CD4-positive, alpha-beta memory T cell (primary cell): Measurements from ENCODE around the gene SELENOM. TPM values are rescaled to one million over a fixed set of nuclear protein-coding genes. Genes with fewer than 3 reads are reported as not detected.
A peak's percentile ranks its signal among the peaks of the same experiment; 100 is the strongest.

Source experiments
- CTCF ChIA-PET: fragments of 350-600 bp; sonication (Branson Sonifier 250); formaldehyde crosslinking; loops from one replicate; lab custom pipeline; 2021; ENCODE audit warnings: inconsistent platforms; ENCODE audit not compliant: partially characterized antibody; lab: Charles Lee
- POLR2A ChIA-PET: fragments of 350-600 bp; sonication (Branson Sonifier 250); formaldehyde crosslinking; loops from one replicate; lab custom pipeline; 2021; ENCODE audit not compliant: partially characterized antibody; lab: Charles Lee
- DNase-seq, 5 donors: peaks; one replicate each; pipeline versions ENCODE4 v3.0.0 to v3.0.0-alpha.2; 2020 to 2022; ENCODE audit warnings: mixed read lengths in 1 of 5
- H3K27ac ChIP-seq: one replicate; pipeline ENCODE4 v1.7.0; 2013; ENCODE audit warnings: low read depth, low read length
- H3K27me3 ChIP-seq: 2 replicates; pipeline ENCODE4 v1.7.0; 2013; ENCODE audit warnings: mild to moderate bottlenecking, low read length, moderate library complexity; ENCODE audit not compliant: insufficient read depth
- H3K36me3 ChIP-seq: 2 replicates; pipeline ENCODE4 v1.7.0; 2013; ENCODE audit warnings: mild to moderate bottlenecking, low read length, moderate library complexity; ENCODE audit not compliant: insufficient read depth
- H3K4me1 ChIP-seq: 2 replicates; pipeline ENCODE4 v1.7.0; 2013; ENCODE audit warnings: mild to moderate bottlenecking, low read length, moderate library complexity; ENCODE audit not compliant: insufficient read depth
- H3K4me3 ChIP-seq, 2 donors: one replicate each; pipeline ENCODE4 v1.7.0; 2013; ENCODE audit warnings: low read length in 2 of 2, mild to moderate bottlenecking in 1 of 2
- H3K9me3 ChIP-seq, 2 donors: one replicate each; pipeline ENCODE4 v1.7.0; 2013; ENCODE audit warnings: low read length in 2 of 2, control low read depth in 1 of 2; ENCODE audit not compliant: control insufficient read depth in 1 of 2
- H3K27ac Mint-ChIP-seq, 7 donors: one replicate each; pipeline ENCODE4 v1.8.0; 2020 to 2021; ENCODE audit warnings: mixed read lengths in 7 of 7, mild to moderate bottlenecking in 6 of 7, inconsistent platforms in 3 of 7, moderate library complexity in 3 of 7
- H3K27me3 Mint-ChIP-seq, 2 donors: one replicate each; pipeline ENCODE4 v1.8.0; 2020 to 2021; ENCODE audit warnings: mixed read lengths in 2 of 2
- H3K36me3 Mint-ChIP-seq, 2 donors: one replicate each; pipeline ENCODE4 v1.8.0; 2020 to 2021; ENCODE audit warnings: mixed read lengths in 2 of 2, inconsistent platforms in 1 of 2, mild to moderate bottlenecking in 1 of 2
- H3K4me1 Mint-ChIP-seq, 4 donors: one replicate each; pipeline ENCODE4 v1.8.0; 2020 to 2021; ENCODE audit warnings: mixed read lengths in 4 of 4, mild to moderate bottlenecking in 1 of 4
- H3K4me3 Mint-ChIP-seq, 8 donors: one replicate each; pipeline ENCODE4 v1.8.0; 2020 to 2021; ENCODE audit warnings: mixed read lengths in 8 of 8, mild to moderate bottlenecking in 7 of 8, moderate library complexity in 6 of 8, inconsistent platforms in 3 of 8
- H3K9me3 Mint-ChIP-seq, 8 donors: one replicate each; pipeline ENCODE4 v1.8.0; 2020 to 2021; ENCODE audit warnings: mixed read lengths in 8 of 8, mild to moderate bottlenecking in 5 of 8, inconsistent platforms in 3 of 8, moderate library complexity in 1 of 8
- intact Hi-C: fragments of 100-400 bp; cut with micrococcal nuclease; formaldehyde crosslinking; loops from one replicate; pipeline ENCODE4 v1.15.1; 2023
- polyA plus RNA-seq, 2 donors: library from polyadenylated mRNA; unstranded; fragments of 300-500 nt; fragmentation: Illumina TruSeq; gene quantifications; one replicate each; pipeline ENCODE4 v1.2.3, GENCODE V29; 2021
- total RNA-seq, 2 experiments: library from RNA; stranded (reverse); gene quantifications; one replicate each; pipeline ENCODE4 v1.2.3, GENCODE V29; 2021

The SELENOM gene
- total and polyA plus RNA-seq, 4 experiments from 2014 or later = 64.2 to 150 (median 87.9) TPM

GRCh38 chr22:31106731-31107177 is 614 bp downstream of the SELENOM start:
- no peaks in the 10 kb centered on the region for H3K36me3 ChIP-seq
- DNase-seq = no peak
- CTCF ChIA-PET = interaction anchor here (0.7 to 4.4 kb wide), 9 partner anchors 11 to 474 kb away, joined by 3 to 37 read pairs (median 4); no protein-coding TSS in a partner anchor
- peak overlapping the region; percentile 62 for H3K27ac ChIP-seq
- H3K4me1 ChIP-seq = peaks cover 20% of the 10 kb centered on the region
- H3K9me3 ChIP-seq = no peaks in the 10 kb centered on the region
- POLR2A ChIA-PET = interaction anchor here (0.6 to 4.9 kb wide), 14 partner anchors 10 to 660 kb away, joined by 3 to 34 read pairs (median 4); partner anchors contain the start of genes LIMK2, MORC2, PIK3IP1 and RNF185
- H3K27me3 ChIP-seq = no peaks in the 10 kb centered on the region
- peak overlapping the region; percentile 38 to 97 for H3K4me3 ChIP-seq
- H3K36me3 Mint-ChIP-seq = peaks cover 0 to 6% of the 10 kb centered on the region in 2 donors
- H3K27ac Mint-ChIP-seq = peak overlapping the region; percentile 84 to 96 (median 93)
- intact Hi-C loops = loop anchor here (1.0 to 5.0 kb wide), 6 partner anchors 22 to 186 kb away; partner anchors contain the start of genes LIMK2, PIK3IP1 and RNF185
- no peaks in the 10 kb centered on the region for H3K9me3 Mint-ChIP-seq
- H3K4me1 Mint-ChIP-seq = peaks cover 17 to 31% (median 24%) of the 10 kb centered on the region in 4 donors
- H3K27me3 Mint-ChIP-seq = no peaks in the 10 kb centered on the region
- H3K4me3 Mint-ChIP-seq = peak overlapping the region; percentile 89 to 97 (median 94)

DNA sequence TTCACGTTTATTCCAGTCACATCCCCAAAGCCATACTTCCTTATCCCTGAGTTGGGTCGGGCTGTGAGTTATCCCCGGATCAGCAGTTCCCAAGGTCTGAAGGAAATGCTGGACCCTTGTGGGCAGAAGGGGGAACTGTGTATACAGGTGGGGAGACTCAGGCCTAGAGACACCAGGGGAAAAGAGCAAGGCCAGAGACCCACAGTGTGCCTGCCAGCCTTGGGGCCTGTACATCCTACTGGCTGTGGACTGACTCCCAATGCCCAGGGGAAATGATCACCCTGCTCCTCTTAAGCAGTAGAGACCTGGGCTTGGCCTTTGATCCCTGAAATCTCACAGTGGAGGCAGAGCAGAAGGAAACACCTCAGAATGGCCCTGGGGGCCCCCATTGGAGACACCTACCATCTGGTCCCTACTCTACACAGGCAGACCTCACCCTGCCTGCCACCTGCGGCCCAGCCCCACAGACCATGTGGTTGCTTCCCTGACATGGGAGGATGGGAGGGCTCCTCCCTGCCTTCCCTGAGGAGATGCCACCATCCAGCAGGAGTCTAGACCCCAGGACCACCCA is 1.3 kb downstream of the SELENOM start:
- H3K36me3 Mint-ChIP-seq = peaks cover 0 to 6% of the 10 kb centered on the region in 2 donors
- no peaks in the 10 kb centered on the region for H3K9me3 Mint-ChIP-seq
- peaks cover 20% of the 10 kb centered on the region for H3K4me1 ChIP-seq
- H3K27ac Mint-ChIP-seq = peak overlapping the region in 6 of 7 donors; percentile 63 to 92 (median 76)
- H3K27me3 Mint-ChIP-seq = no peaks in the 10 kb centered on the region
- H3K27me3 ChIP-seq = no peaks in the 10 kb centered on the region
- H3K4me1 Mint-ChIP-seq = peaks cover 17 to 31% (median 24%) of the 10 kb centered on the region in 4 donors
- H3K27ac ChIP-seq = no peak overlapping the region
- no peaks in the 10 kb centered on the region for H3K9me3 ChIP-seq
- no peak for DNase-seq
- H3K36me3 ChIP-seq = no peaks in the 10 kb centered on the region
- intact Hi-C loops = loop anchor here (5.0 kb wide), 3 partner anchors 56 to 186 kb away; partner anchors contain the start of genes LIMK2, PIK3IP1 and RNF185
- CTCF ChIA-PET = interaction anchor here (4.4 kb wide), 1 partner anchor 125 kb away, joined by 37 read pairs; no protein-coding TSS in a partner anchor
- POLR2A ChIA-PET = interaction anchor here (1.1 to 4.9 kb wide), 6 partner anchors 10 to 185 kb away, joined by 4 to 34 read pairs (median 8); partner anchors contain the start of genes PIK3IP1 and RNF185
- no peak overlapping the region for H3K4me3 ChIP-seq
- peak overlapping the region; percentile 89 to 97 (median 94) for H3K4me3 Mint-ChIP-seq

DNA sequence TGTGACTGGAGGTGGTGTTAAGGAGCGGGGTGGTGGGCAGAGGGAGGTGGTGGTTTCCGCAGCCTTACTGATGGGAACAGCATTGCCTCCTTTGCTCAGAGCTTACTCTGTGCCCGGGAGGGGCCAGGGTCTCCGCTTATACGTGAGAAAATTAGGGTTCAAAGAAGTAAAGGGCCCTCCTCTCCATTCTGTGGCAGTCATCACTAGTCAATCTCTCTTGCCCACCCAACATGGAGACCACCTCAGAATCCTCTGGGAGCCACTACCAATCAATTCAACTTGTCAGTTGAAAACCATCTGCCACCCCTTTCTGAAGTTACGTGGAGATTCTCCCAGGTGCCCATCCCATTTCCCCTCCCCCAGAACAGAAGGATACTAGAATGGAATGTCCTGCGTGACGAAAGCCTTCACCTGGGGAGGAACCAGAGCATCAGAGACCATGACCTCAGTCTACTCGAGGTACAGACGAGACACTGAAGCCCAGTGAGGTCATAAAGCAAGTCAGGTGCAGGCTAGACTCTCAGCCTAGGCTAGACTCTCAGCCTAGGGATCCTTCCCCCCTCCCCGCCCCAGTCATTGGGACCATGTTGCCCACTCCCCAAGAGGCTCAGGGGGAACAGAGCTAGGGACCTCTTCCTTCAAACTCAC is 2.0 kb downstream of the SELENOM start:
- Mint-ChIP-seq H3K27ac (peak overlapping the region in 5 of 7 donors; percentile 30 to 79 (median 76)), H3K4me1 (peaks cover 17 to 31% (median 24%) of the 10 kb centered on the region in 4 donors), H3K4me3 (peak overlapping the region in 6 of 8 donors; percentile 35 to 94 (median 89)), H3K27me3 (no peaks in the 10 kb centered on the region), H3K36me3 (peaks cover 0 to 6% of the 10 kb centered on the region in 2 donors), H3K9me3 (no peaks in the 10 kb centered on the region)
- DNase-seq = no peak
- Histone ChIP-seq H3K27me3 (no peaks in the 10 kb centered on the region), H3K27ac (no peak overlapping the region), H3K9me3 (no peaks in the 10 kb centered on the region), H3K4me3 (no peak overlapping the region), H3K36me3 (no peaks in the 10 kb centered on the region), H3K4me1 (peaks cover 20% of the 10 kb centered on the region)
- ChIA-PET CTCF (interaction anchor here (1.0 to 4.4 kb wide), 3 partner anchors 9 to 167 kb away, joined by 3 to 37 read pairs (median 3); no protein-coding TSS in a partner anchor), POLR2A (interaction anchor here (0.7 to 4.9 kb wide), 6 partner anchors 9 to 471 kb away, joined by 3 to 18 read pairs (median 4); partner anchors contain the start of gene TUG1)
- intact Hi-C loops = loop anchor here (5.0 kb wide), 3 partner anchors 57 to 187 kb away; partner anchors contain the start of genes LIMK2, PIK3IP1 and RNF185

DNA sequence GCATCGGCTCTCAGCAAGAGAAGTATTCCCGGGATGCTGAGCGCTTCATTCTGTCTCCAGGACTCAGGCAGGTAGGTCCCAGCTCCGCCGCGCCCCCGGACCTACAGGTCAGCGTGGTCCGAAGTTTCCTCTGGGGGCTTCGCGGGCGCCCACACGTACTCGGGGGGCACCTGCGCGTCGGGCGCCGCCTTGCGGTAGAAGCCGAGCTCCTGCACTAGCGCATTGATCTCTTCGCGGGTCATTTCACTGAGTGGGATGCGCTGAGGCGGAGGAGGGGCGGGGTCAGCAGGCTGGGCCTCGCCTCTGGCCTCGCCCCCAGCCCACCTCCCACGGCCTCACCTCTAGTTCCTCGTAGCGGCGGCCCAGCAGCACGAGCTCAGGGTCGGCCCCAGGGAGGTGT is 2.5 kb downstream of the SELENOM start:
- ChIA-PET CTCF (interaction anchor here (1.0 to 1.1 kb wide), 2 partner anchors 9 to 167 kb away, joined by 3 read pairs; no protein-coding TSS in a partner anchor), POLR2A (interaction anchor here (0.7 to 4.9 kb wide), 5 partner anchors 11 to 470 kb away, joined by 3 to 18 read pairs (median 3); partner anchors contain the start of gene TUG1)
- Mint-ChIP-seq H3K27ac (no peak overlapping the region), H3K27me3 (no peaks in the 10 kb centered on the region), H3K4me1 (peaks cover 17 to 31% (median 24%) of the 10 kb centered on the region in 4 donors), H3K36me3 (peaks cover 0 to 6% of the 10 kb centered on the region in 2 donors), H3K9me3 (no peaks in the 10 kb centered on the region), H3K4me3 (no peak overlapping the region)
- Histone ChIP-seq H3K4me3 (no peak overlapping the region), H3K36me3 (no peaks in the 10 kb centered on the region), H3K27me3 (no peaks in the 10 kb centered on the region), H3K4me1 (peaks cover 20% of the 10 kb centered on the region), H3K27ac (no peak overlapping the region), H3K9me3 (no peaks in the 10 kb centered on the region)
- intact Hi-C loops = loop anchor here (5.0 kb wide), 3 partner anchors 57 to 187 kb away; partner anchors contain the start of genes LIMK2, PIK3IP1 and RNF185
- DNase-seq = peak in 1 of 5 donors; percentile 19

- Histone ChIP-seq H3K27me3 (no peaks in the 10 kb centered on the region), H3K4me3 (no peak overlapping the region), H3K36me3 (no peaks in the 10 kb centered on the region), H3K27ac (no peak overlapping the region), H3K9me3 (no peaks in the 10 kb centered on the region), H3K4me1 (peaks cover 20% of the 10 kb centered on the region)
- Mint-ChIP-seq H3K27ac (peak overlapping the region in 3 of 7 donors; percentile 35 to 76 (median 42)), H3K4me3 (peak overlapping the region in 2 of 8 donors; percentile 12 to 59), H3K4me1 (peaks cover 17 to 31% (median 24%) of the 10 kb centered on the region in 4 donors), H3K36me3 (peaks cover 0 to 6% of the 10 kb centered on the region in 2 donors), H3K27me3 (no peaks in the 10 kb centered on the region), H3K9me3 (no peaks in the 10 kb centered on the region)
- intact Hi-C loops = no loop called here
- CTCF ChIA-PET = interaction anchor here (1.1 to 1.3 kb wide), 2 partner anchors 19 to 168 kb away, joined by 3 read pairs; no protein-coding TSS in a partner anchor
- no peak for DNase-seq
- POLR2A ChIA-PET = interaction anchor here (0.6 to 1.5 kb wide), 4 partner anchors 10 to 134 kb away, joined by 3 to 4 read pairs (median 4); partner anchors contain the start of gene TUG1
Observed at GRCh38 chr22:31103899-31104694, 3.3 kb downstream of the SELENOM start.

GRCh38 chr22:31103111-31103510 is 4.3 kb downstream of the SELENOM start:
- Mint-ChIP-seq H3K27ac (no peak overlapping the region), H3K36me3 (peaks cover 0 to 6% of the 10 kb centered on the region in 2 donors), H3K27me3 (no peaks in the 10 kb centered on the region), H3K9me3 (no peaks in the 10 kb centered on the region), H3K4me1 (peaks cover 17 to 30% (median 23%) of the 10 kb centered on the region in 4 donors), H3K4me3 (no peak overlapping the region)
- Histone ChIP-seq H3K4me3 (no peak overlapping the region), H3K36me3 (no peaks in the 10 kb centered on the region), H3K27me3 (no peaks in the 10 kb centered on the region), H3K9me3 (no peaks in the 10 kb centered on the region), H3K27ac (no peak overlapping the region), H3K4me1 (peaks cover 18% of the 10 kb centered on the region)
- no peak for DNase-seq
- ChIA-PET POLR2A (interaction anchor here (0.6 to 1.2 kb wide), 2 partner anchors 19 to 117 kb away, joined by 3 to 4 read pairs; no protein-coding TSS in a partner anchor), CTCF (interaction anchor here (1.3 kb wide), 1 partner anchor 18 kb away, joined by 3 read pairs; no protein-coding TSS in a partner anchor)
- intact Hi-C loops = no loop called here
